ENCODE data around the gene AP5Z1.
A peak's percentile ranks its signal among the peaks of the same experiment; 100 is the strongest.

The AP5Z1 gene

GRCh38 chr7:4815121-4815520 is 39.7 kb downstream of the AP5Z1 start:
- Histone ChIP-seq H3K36me3 (ENCODE audit: insufficient read depth, low read length) (no peaks in the 10 kb centered on the region), H3K4me2 (ENCODE audit: low read length) (no peak overlapping the region), H3K27me3 (ENCODE audit: insufficient read depth, low read length) (peaks cover 4% of the 10 kb centered on the region; the same call in 1 of the 2 replicates), H3K27ac (ENCODE audit: low read depth, low read length, poor library complexity, severe bottlenecking) (no peak overlapping the region), H3K9me2 (ENCODE audit: low read depth, low read length) (no peaks in the 10 kb centered on the region), H3K9ac (ENCODE audit: low read length) (no peak overlapping the region), H3K9me3 (ENCODE audit: low read length) (no peaks in the 10 kb centered on the region), H4K20me1 (ENCODE audit: insufficient read depth, low read length) (no peaks in the 10 kb centered on the region), H3K79me2 (ENCODE audit: insufficient read depth, low read length) (no peaks in the 10 kb centered on the region), H3F3A (ENCODE audit: insufficient read depth, low read length) (no peaks in the 10 kb centered on the region), H3K4me1 (ENCODE audit: insufficient read depth, low read length, severe bottlenecking) (no peaks in the 10 kb centered on the region), H2AFZ (ENCODE audit: low read length) (no peak overlapping the region), H3K4me3 (ENCODE audit: low read depth, low read length, poor library complexity, severe bottlenecking) (no peak overlapping the region)
- TF ChIP-seq EZH2 (IDR thresholded peaks at IDR 0.05; ENCODE audit: borderline replicate concordance, low read length) = no peak
- TF ChIP-seq, protein P1, sequence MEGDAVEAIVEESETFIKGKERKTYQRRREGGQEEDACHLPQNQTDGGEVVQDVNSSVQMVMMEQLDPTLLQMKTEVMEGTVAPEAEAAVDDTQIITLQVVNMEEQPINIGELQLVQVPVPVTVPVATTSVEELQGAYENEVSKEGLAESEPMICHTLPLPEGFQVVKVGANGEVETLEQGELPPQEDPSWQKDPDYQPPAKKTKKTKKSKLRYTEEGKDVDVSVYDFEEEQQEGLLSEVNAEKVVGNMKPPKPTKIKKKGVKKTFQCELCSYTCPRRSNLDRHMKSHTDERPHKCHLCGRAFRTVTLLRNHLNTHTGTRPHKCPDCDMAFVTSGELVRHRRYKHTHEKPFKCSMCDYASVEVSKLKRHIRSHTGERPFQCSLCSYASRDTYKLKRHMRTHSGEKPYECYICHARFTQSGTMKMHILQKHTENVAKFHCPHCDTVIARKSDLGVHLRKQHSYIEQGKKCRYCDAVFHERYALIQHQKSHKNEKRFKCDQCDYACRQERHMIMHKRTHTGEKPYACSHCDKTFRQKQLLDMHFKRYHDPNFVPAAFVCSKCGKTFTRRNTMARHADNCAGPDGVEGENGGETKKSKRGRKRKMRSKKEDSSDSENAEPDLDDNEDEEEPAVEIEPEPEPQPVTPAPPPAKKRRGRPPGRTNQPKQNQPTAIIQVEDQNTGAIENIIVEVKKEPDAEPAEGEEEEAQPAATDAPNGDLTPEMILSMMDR (IDR thresholded peaks at IDR 0.05; ENCODE audit: low read length) = no peak

- TF ChIP-seq EZH2 (IDR thresholded peaks at IDR 0.05; ENCODE audit: borderline replicate concordance, low read length) = no peak
- TF ChIP-seq, protein P1 (IDR thresholded peaks at IDR 0.05; ENCODE audit: low read length) = peak; percentile 23; the same call in 1 of the 2 replicates
- Histone ChIP-seq H3K4me1 (ENCODE audit: insufficient read depth, low read length, severe bottlenecking) (no peaks in the 10 kb centered on the region), H3K4me2 (ENCODE audit: low read length) (no peak overlapping the region), H2AFZ (ENCODE audit: low read length) (no peak overlapping the region), H3F3A (ENCODE audit: insufficient read depth, low read length) (no peaks in the 10 kb centered on the region), H3K9me3 (ENCODE audit: low read length) (no peaks in the 10 kb centered on the region), H3K79me2 (ENCODE audit: insufficient read depth, low read length) (no peaks in the 10 kb centered on the region), H3K9me2 (ENCODE audit: low read depth, low read length) (no peaks in the 10 kb centered on the region), H3K9ac (ENCODE audit: low read length) (no peak overlapping the region), H3K4me3 (ENCODE audit: low read depth, low read length, poor library complexity, severe bottlenecking) (no peak overlapping the region), H4K20me1 (ENCODE audit: insufficient read depth, low read length) (no peaks in the 10 kb centered on the region), H3K36me3 (ENCODE audit: insufficient read depth, low read length) (no peaks in the 10 kb centered on the region), H3K27me3 (ENCODE audit: insufficient read depth, low read length) (peaks cover 4% of the 10 kb centered on the region; the same call in 1 of the 2 replicates), H3K27ac (ENCODE audit: low read depth, low read length, poor library complexity, severe bottlenecking) (no peak overlapping the region)
These were observed 40.4 kb downstream of the AP5Z1 start for GRCh38 chr7:4815609-4816418.

DNA sequence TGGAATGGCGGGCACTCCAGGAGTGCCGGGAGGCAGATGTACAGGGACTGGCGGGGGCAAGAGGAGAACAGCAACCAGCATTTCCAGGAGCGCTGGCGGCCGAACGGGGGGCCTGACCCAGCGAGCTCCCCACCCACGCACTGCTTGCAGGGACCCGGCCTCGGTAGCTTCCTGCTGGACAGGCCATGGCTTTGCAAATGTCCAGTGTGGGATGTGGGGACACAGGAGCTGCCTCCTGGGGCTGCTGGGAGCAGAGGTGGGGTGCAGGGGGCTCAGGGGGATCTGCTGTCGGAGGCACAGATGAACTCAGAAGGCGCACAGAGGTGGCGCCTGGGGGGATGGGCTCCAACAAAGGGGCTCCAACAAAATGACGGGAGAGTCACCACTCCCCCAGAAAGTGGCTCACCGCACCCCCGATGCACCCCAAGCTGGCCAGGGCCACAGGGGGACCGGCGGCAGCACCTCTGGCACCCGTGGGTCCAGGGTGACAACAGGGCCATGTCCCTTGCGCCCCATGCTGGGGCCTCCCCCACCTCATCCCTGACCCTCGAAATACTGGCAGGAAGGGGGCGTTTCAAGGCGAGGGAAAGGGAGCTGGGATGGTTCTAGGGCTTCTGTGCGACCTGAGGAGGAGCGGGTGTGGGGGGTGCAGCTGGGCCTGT is 41.1 kb downstream of the AP5Z1 start:
- Histone ChIP-seq H3K27me3 (ENCODE audit: insufficient read depth, low read length) (peaks cover 4% of the 10 kb centered on the region; the same call in 1 of the 2 replicates), H3K9ac (ENCODE audit: low read length) (no peak overlapping the region), H2AFZ (ENCODE audit: low read length) (no peak overlapping the region), H3K27ac (ENCODE audit: low read depth, low read length, poor library complexity, severe bottlenecking) (no peak overlapping the region), H3K9me2 (ENCODE audit: low read depth, low read length) (no peaks in the 10 kb centered on the region), H3K4me2 (ENCODE audit: low read length) (no peak overlapping the region), H3K4me1 (ENCODE audit: insufficient read depth, low read length, severe bottlenecking) (no peaks in the 10 kb centered on the region), H3F3A (ENCODE audit: insufficient read depth, low read length) (no peaks in the 10 kb centered on the region), H4K20me1 (ENCODE audit: insufficient read depth, low read length) (no peaks in the 10 kb centered on the region), H3K36me3 (ENCODE audit: insufficient read depth, low read length) (no peaks in the 10 kb centered on the region), H3K4me3 (ENCODE audit: low read depth, low read length, poor library complexity, severe bottlenecking) (no peak overlapping the region), H3K9me3 (ENCODE audit: low read length) (no peaks in the 10 kb centered on the region), H3K79me2 (ENCODE audit: insufficient read depth, low read length) (no peaks in the 10 kb centered on the region)
- TF ChIP-seq EZH2 (IDR thresholded peaks at IDR 0.05; ENCODE audit: borderline replicate concordance, low read length) = no peak
- TF ChIP-seq, protein P1 (IDR thresholded peaks at IDR 0.05; ENCODE audit: low read length) = no peak

All from OCI-LY1 (cell line).